ENCODE results near the gene SOD1.

The SOD1 gene

GRCh38 chr21:31686272-31686915 is 26.9 kb downstream of the SOD1 start:
- no peak for DNase-seq

GRCh38 chr21:31687108-31687507 is 27.6 kb downstream of the SOD1 start:
- DNase-seq = no peak

GRCh38 chr21:31688603-31689368 is 29.3 kb downstream of the SOD1 start:
- no peak for DNase-seq

- DNase-seq = no peak
Observed at GRCh38 chr21:31693222-31693621, 33.7 kb downstream of the SOD1 start.

GRCh38 chr21:31696424-31696823 is 36.9 kb downstream of the SOD1 start:
- DNase-seq = no peak

GRCh38 chr21:31698461-31698860 is 39.0 kb downstream of the SOD1 start:
- DNase-seq = no peak

GRCh38 chr21:31700040-31700439 is 40.5 kb downstream of the SOD1 start:
- no peak for DNase-seq

GRCh38 chr21:31706562-31706961 is 47.1 kb downstream of the SOD1 start:
- no peak for DNase-seq

GRCh38 chr21:31707499-31707898 is 48.0 kb downstream of the SOD1 start:
- no peak for DNase-seq

GRCh38 chr21:31708541-31708940 is 49.0 kb downstream of the SOD1 start:
- DNase-seq = no peak

GRCh38 chr21:31710586-31710985 is 51.1 kb downstream of the SOD1 start:
- no peak for DNase-seq

GRCh38 chr21:31711326-31711725 is 51.8 kb downstream of the SOD1 start:
- DNase-seq = no peak

GRCh38 chr21:31711745-31712285 is 52.3 kb downstream of the SOD1 start:
- DNase-seq = no peak

GRCh38 chr21:31713115-31713514 is 53.6 kb downstream of the SOD1 start:
- no peak for DNase-seq

GRCh38 chr21:31713973-31714740 is 54.7 kb downstream of the SOD1 start:
- DNase-seq = no peak

- DNase-seq = no peak
Observed at GRCh38 chr21:31714741-31715365, 55.4 kb downstream of the SOD1 start.

GRCh38 chr21:31716106-31716505 is 56.6 kb downstream of the SOD1 start:
- DNase-seq = no peak

Measured in activated CD4-positive, CD25-positive, alpha-beta regulatory T cell treated with anti-CD3 and anti-CD28 coated beads, Interleukin-2, amount 50 U/mL, for 72 hours (primary cell).